ENCODE measurements around the gene SEC61B. TPM values are rescaled to one million over a fixed set of nuclear protein-coding genes. Genes with fewer than 3 reads are reported as not detected.
A peak's percentile ranks its signal among the peaks of the same experiment; 100 is the strongest.

SEC61B gene
- total RNA-seq, 4 donors from 2014 or later = 12.8 to 244 (median 70.1) TPM

DNA sequence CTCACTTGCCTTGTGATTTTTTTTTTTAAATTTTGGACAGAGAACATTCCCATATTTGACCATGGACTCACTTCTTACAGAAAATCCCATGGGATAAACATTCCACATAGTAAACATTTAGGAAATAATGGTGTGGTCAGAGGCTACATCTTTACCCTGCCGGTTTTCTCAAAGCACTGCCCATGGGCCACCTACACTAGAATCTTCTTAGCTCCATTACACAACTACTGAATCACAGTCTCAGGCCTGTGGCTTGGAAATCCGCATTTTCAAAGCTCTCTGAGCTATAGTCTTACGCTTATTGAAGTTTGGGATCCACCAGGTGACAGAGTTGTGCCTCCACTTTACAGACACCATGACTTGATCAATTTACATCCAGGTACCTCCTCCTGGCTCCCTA lies 39.7 kb upstream of the SEC61B start:
- TF ChIP-seq, protein P1, sequence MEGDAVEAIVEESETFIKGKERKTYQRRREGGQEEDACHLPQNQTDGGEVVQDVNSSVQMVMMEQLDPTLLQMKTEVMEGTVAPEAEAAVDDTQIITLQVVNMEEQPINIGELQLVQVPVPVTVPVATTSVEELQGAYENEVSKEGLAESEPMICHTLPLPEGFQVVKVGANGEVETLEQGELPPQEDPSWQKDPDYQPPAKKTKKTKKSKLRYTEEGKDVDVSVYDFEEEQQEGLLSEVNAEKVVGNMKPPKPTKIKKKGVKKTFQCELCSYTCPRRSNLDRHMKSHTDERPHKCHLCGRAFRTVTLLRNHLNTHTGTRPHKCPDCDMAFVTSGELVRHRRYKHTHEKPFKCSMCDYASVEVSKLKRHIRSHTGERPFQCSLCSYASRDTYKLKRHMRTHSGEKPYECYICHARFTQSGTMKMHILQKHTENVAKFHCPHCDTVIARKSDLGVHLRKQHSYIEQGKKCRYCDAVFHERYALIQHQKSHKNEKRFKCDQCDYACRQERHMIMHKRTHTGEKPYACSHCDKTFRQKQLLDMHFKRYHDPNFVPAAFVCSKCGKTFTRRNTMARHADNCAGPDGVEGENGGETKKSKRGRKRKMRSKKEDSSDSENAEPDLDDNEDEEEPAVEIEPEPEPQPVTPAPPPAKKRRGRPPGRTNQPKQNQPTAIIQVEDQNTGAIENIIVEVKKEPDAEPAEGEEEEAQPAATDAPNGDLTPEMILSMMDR (IDR thresholded peaks at IDR 0.05) = no peak
- no peak for TF ChIP-seq POLR2A (IDR thresholded peaks at IDR 0.05)
- H3K4me1 ChIP-seq = no peaks in the 10 kb centered on the region

DNA sequence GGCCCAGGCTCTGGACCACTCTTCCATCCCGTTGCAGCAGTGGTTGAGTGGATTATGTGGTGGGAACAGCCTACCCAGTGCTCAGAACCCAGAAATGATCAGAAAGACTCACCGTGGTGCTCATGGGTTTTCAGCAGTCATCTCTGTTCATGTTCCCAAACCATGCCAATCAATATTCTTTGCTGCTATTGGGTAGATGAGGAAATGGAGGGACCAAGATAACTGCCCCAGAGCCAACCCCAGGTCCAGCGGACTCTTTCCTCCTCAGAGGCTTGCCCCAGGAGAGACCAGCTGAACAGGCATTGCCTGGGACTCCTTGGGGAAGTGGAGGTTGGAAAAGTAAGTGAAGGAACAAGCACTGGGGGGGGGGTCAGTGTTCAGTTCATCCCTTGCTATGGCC lies 38.5 kb upstream of the SEC61B start:
- DNase-seq = no peak
- Histone ChIP-seq H3K4me1 (no peaks in the 10 kb centered on the region), H3K27me3 (no peaks in the 10 kb centered on the region), H3K36me3 (no peaks in the 10 kb centered on the region), H3K27ac (peak overlapping the region; percentile 62 to 75), H3K4me3 (no peak overlapping the region), H3K9me3 (no peaks in the 10 kb centered on the region)
- TF ChIP-seq, protein P1 (IDR thresholded peaks at IDR 0.05) = no peak
- TF ChIP-seq POLR2A (IDR thresholded peaks at IDR 0.05) = no peak
- intact Hi-C loops (cut with DNase I; ENCODE audit: low total_unique reads) = no loop called here

More for the DNA sequence above, 39.7 kb upstream of the SEC61B start:
- intact Hi-C loops (cut with DNase I; ENCODE audit: low total_unique reads) = no loop called here
- DNase-seq = no peak
- no peak overlapping the region for H3K4me3 ChIP-seq
- H3K36me3 ChIP-seq = no peaks in the 10 kb centered on the region
- H3K9me3 ChIP-seq = no peaks in the 10 kb centered on the region
- H3K27me3 ChIP-seq = no peaks in the 10 kb centered on the region
- H3K27ac ChIP-seq = no peak overlapping the region

DNA sequence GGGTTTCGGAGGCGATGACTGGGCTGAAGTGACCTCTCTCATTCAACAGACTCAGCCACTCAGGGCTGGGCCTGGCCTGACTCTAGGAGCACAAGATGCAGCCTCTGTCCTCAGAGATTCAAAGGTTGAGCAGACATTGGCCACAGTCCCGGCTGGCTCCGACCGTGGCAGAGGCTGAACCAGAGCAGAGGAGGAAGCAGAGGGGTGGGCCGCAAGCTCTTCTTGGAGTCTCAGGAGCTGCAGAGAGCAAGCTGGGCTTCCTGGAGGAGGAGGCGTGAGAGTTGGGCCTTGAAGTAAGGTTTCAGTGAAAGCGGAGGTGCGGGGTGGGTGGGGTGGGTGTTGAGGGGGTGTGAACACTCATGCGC lies 38.0 kb upstream of the SEC61B start:
- TF ChIP-seq POLR2A (IDR thresholded peaks at IDR 0.05) = no peak
- TF ChIP-seq, protein P1 (IDR thresholded peaks at IDR 0.05) = no peak
- Histone ChIP-seq H3K9me3 (no peaks in the 10 kb centered on the region), H3K4me3 (no peak overlapping the region), H3K4me1 (no peaks in the 10 kb centered on the region), H3K27ac (peak overlapping the region; percentile 62 to 75), H3K27me3 (no peaks in the 10 kb centered on the region), H3K36me3 (no peaks in the 10 kb centered on the region)
- intact Hi-C loops (cut with DNase I; ENCODE audit: low total_unique reads) = no loop called here
- peak; percentile 27 to 70 for DNase-seq

DNA sequence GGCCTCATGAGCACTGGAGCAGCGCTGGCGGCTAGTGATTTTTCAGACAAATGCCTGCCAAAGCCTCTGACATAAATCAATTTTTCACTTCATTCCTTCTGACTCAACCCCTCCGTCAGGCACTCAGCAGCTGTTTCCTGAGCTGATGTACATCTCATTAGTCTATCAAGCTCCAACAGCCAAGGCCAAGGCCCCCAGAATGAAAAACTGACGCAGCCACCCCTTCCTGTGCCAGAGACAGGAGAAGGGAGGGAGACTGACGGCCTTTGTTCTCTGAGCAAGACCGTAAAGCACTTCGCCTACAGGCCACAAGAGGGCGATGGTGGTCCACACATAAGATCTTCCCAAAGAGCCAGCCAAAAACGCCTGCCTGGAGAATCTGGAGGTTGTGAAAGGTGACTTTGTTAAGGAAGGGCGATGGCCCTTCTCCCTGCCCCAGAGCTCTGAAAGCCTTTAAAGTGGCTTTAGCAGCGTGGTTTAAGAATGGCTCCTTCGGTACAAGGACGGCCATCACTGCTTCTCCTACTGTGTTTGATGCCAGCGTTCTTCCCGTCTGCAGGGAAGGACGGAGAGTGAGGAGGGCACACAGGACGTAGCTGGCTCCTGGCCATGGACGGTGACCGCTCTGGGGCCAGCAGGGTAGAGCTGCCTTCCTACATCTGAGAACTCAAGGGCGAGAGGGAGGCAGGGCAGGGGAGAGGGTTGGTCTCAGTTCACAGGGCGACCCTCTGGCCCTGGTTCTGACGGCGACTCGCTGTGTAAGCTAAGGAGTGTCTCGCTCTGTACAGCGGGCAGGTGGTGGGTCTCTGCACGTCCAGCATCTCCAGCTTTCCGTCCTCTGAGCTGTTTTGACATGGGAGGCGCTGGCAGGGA lies 37.4 kb upstream of the SEC61B start:
- intact Hi-C loops (cut with DNase I; ENCODE audit: low total_unique reads) = no loop called here

DNA sequence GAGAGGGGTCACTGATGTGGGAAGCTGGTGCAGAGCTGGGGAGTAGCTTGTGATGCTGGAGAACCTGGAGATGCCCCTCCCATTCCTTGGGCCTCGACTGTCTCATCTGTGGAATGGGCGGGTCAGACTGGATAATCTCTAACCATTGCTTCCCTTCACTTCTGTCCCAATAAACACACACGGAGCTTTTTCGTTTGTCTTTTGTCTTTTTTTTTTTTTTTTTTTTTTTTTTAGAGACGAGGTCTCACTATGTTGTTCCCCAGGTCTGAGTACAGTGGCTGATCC lies 36.8 kb upstream of the SEC61B start:
- H3K4me1 ChIP-seq = no peaks in the 10 kb centered on the region
- H3K27ac ChIP-seq = peak overlapping the region in 1 of 2 donors; percentile 75
- H3K4me3 ChIP-seq = no peak overlapping the region
- intact Hi-C loops (cut with DNase I; ENCODE audit: low total_unique reads) = no loop called here
- TF ChIP-seq, protein P1 (IDR thresholded peaks at IDR 0.05) = no peak
- no peak for TF ChIP-seq POLR2A (IDR thresholded peaks at IDR 0.05)
- no peak for DNase-seq
- no peaks in the 10 kb centered on the region for H3K36me3 ChIP-seq
- no peaks in the 10 kb centered on the region for H3K9me3 ChIP-seq
- H3K27me3 ChIP-seq = no peaks in the 10 kb centered on the region

More for the DNA sequence above, 37.4 kb upstream of the SEC61B start:
- TF ChIP-seq, protein P1 (IDR thresholded peaks at IDR 0.05) = peak; percentile 88 to 96 (median 90)
- TF ChIP-seq POLR2A (IDR thresholded peaks at IDR 0.05) = no peak
- Histone ChIP-seq H3K4me3 (peak overlapping the region in 1 of 2 donors; percentile 32), H3K4me1 (no peaks in the 10 kb centered on the region), H3K36me3 (no peaks in the 10 kb centered on the region), H3K27me3 (no peaks in the 10 kb centered on the region), H3K9me3 (no peaks in the 10 kb centered on the region), H3K27ac (peak overlapping the region; percentile 62 to 75)
- peak; percentile 92 for DNase-seq

All from uterus (tissue), 4 donors.